HG03066 (cell line): Measurements from ENCODE around the gene AGAP6.
A peak's percentile ranks its signal among the peaks of the same experiment; 100 is the strongest.
"Not testable (repeated sequence)": the region's sequence is repeated elsewhere in the genome, so short reads cannot be mapped to it uniquely, and the experiment has no call there.

Experiments
- ATAC-seq: cut with Tn5 transposase; IDR thresholded peaks from one replicate; pipeline ENCODE4 v1.9.1; 2021; ENCODE audit warnings: low read depth; ENCODE audit not compliant: unreplicated experiment

AGAP6 gene

GRCh38 chr10:49988376-49988775, at the start of gene AGAP6:
TSS of gene AGAP6 (plus strand) at chr10:49988406. CDS start at chr10:49988716, 310 bp downstream.
- ATAC-seq: not testable (repeated sequence)

- peak; percentile 69 for ATAC-seq
Measured at GRCh38 chr10:49941447-49942338, 46.5 kb upstream of the AGAP6 start, which contains the start of the genes PARG and TIMM23B. TSS of gene PARG (minus strand) at chr10:49942027. CDS start at chr10:49941725, 302 bp downstream. TSS of gene TIMM23B (plus strand) at chr10:49942053. CDS start at chr10:49942195, 142 bp downstream.

- not testable (repeated sequence) for ATAC-seq
Measured at GRCh38 chr10:49942339-49942705, 45.9 kb upstream of the AGAP6 start.

GRCh38 chr10:49943607-49944006, 44.6 kb upstream of the AGAP6 start:
- ATAC-seq: not testable (repeated sequence)

- peak; percentile 84 for ATAC-seq
Measured at GRCh38 chr10:49948142-49948541, 40.1 kb upstream of the AGAP6 start.

- not testable (repeated sequence) for ATAC-seq
Measured at GRCh38 chr10:49948737-49949136, 39.5 kb upstream of the AGAP6 start.

GRCh38 chr10:49952006-49952405, 36.2 kb upstream of the AGAP6 start:
- ATAC-seq: not testable (repeated sequence)

- not testable (repeated sequence) for ATAC-seq
Measured at GRCh38 chr10:49953122-49953521, 35.1 kb upstream of the AGAP6 start.

GRCh38 chr10:49970331-49970857, 17.8 kb upstream of the AGAP6 start:
- not testable (repeated sequence) for ATAC-seq

GRCh38 chr10:49971466-49971865, 16.7 kb upstream of the AGAP6 start:
- ATAC-seq: not testable (repeated sequence)

- not testable (repeated sequence) for ATAC-seq
Measured at GRCh38 chr10:49972094-49972493, 16.1 kb upstream of the AGAP6 start.

- ATAC-seq: not testable (repeated sequence)
Measured at GRCh38 chr10:49977756-49978155, 10.4 kb upstream of the AGAP6 start.

- not testable (repeated sequence) for ATAC-seq
Measured at GRCh38 chr10:49987207-49987606, 999 bp upstream of the AGAP6 start.

- ATAC-seq: not testable (repeated sequence)
Measured at GRCh38 chr10:49995321-49995720, 7.1 kb downstream of the AGAP6 start.

GRCh38 chr10:50014024-50014423, 25.8 kb downstream of the AGAP6 start:
- not testable (repeated sequence) for ATAC-seq

GRCh38 chr10:50015596-50016220, 27.5 kb downstream of the AGAP6 start:
- ATAC-seq: not testable (repeated sequence)

- not testable (repeated sequence) for ATAC-seq
Measured at GRCh38 chr10:50016926-50017325, 28.7 kb downstream of the AGAP6 start.

GRCh38 chr10:50017646-50018045, 29.4 kb downstream of the AGAP6 start:
- not testable (repeated sequence) for ATAC-seq

- not testable (repeated sequence) for ATAC-seq
Measured at GRCh38 chr10:50019279-50019678, 31.1 kb downstream of the AGAP6 start.

GRCh38 chr10:50020451-50021024, 32.3 kb downstream of the AGAP6 start:
- not testable (repeated sequence) for ATAC-seq

- ATAC-seq: no peak
Measured at GRCh38 chr10:50021646-50022045, 33.4 kb downstream of the AGAP6 start.
